Cardiac muscle cell (in vitro differentiated cells and primary cell): ENCODE data around the gene CD300A. TPM values are rescaled to one million over a fixed set of nuclear protein-coding genes. Genes with fewer than 3 reads are reported as not detected.

Source experiments
- DNase-seq, 2 donors: peaks; one replicate each; pipeline versions ENCODE4 v3.0.0 to v3.0.0-alpha.2; 2010 to 2017; ENCODE audit warnings: low read depth in 1 of 2, low spot score in 1 of 2
- H3K27ac ChIP-seq: fragments of 200-600 bp; sonication (generic); 2 replicates; pipeline ENCODE4 v1.5.1; 2016
- H3K27me3 ChIP-seq: fragments of 200-600 bp; sonication (generic); 2 replicates; pipeline ENCODE4 v1.6.0; 2016; ENCODE audit warnings: control low read depth
- H3K36me3 ChIP-seq: fragments of 200-600 bp; sonication (generic); 2 replicates; pipeline ENCODE4 v1.5.1; 2016; ENCODE audit warnings: control low read depth
- H3K4me1 ChIP-seq: fragments of 200-600 bp; sonication (generic); 2 replicates; pipeline ENCODE4 v1.8.1; 2017; ENCODE audit warnings: low read depth, mild to moderate bottlenecking, mixed run types
- H3K4me3 ChIP-seq: fragments of 200-600 bp; sonication (generic); 2 replicates; pipeline ENCODE4 v1.5.1; 2016; ENCODE audit warnings: mild to moderate bottlenecking
- H3K9me3 ChIP-seq: fragments of 200-600 bp; sonication (generic); 2 replicates; pipeline ENCODE4 v1.5.1; 2017; ENCODE audit warnings: low read depth, mild to moderate bottlenecking, control low read depth
- CTCF ChIP-seq: IDR thresholded peaks from 2 replicates; pipeline ENCODE4 v1.5.1; 2012; ENCODE audit warnings: low read depth, mild to moderate bottlenecking, low read length
- polyA plus RNA-seq: library from polyadenylated mRNA; unstranded; fragments of >200 nt; fragmentation: Nextera tagmentation; extraction: Ambion mirVana; gene quantifications from 2 replicates; pipeline ENCODE4 v1.2.1, GENCODE V29; 2016
- total RNA-seq: library from RNA; depleted of rRNA; stranded (reverse); fragments of >200 nt; gene quantifications from 2 replicates; pipeline ENCODE4 v1.2.3, GENCODE V29; 2016

CD300A gene
- total and polyA plus RNA-seq, 2 experiments from 2014 or later = 2.6 to 2.7 TPM

GRCh38 chr17:74508156-74508555, 41.7 kb downstream of the CD300A start:
- Histone ChIP-seq H3K27me3 (no peaks in the 10 kb centered on the region), H3K36me3 (no peaks in the 10 kb centered on the region), H3K4me1 (no peaks in the 10 kb centered on the region), H3K27ac (no peak overlapping the region), H3K4me3 (no peak overlapping the region), H3K9me3 (no peaks in the 10 kb centered on the region)
- DNase-seq = no peak
- no peak for TF ChIP-seq CTCF

GRCh38 chr17:74512036-74512435, 45.6 kb downstream of the CD300A start:
- H3K27ac ChIP-seq = no peak overlapping the region
- H3K36me3 ChIP-seq = no peaks in the 10 kb centered on the region
- H3K4me3 ChIP-seq = no peak overlapping the region
- no peaks in the 10 kb centered on the region for H3K27me3 ChIP-seq
- TF ChIP-seq CTCF = no peak
- H3K9me3 ChIP-seq = no peaks in the 10 kb centered on the region
- peak in 1 of 2 donors; percentile 50 for DNase-seq
- no peaks in the 10 kb centered on the region for H3K4me1 ChIP-seq

GRCh38 chr17:74512624-74513091, 46.2 kb downstream of the CD300A start:
- H3K36me3 ChIP-seq = no peaks in the 10 kb centered on the region
- no peak overlapping the region for H3K4me3 ChIP-seq
- no peak for TF ChIP-seq CTCF
- H3K27me3 ChIP-seq = no peaks in the 10 kb centered on the region
- H3K9me3 ChIP-seq = no peaks in the 10 kb centered on the region
- DNase-seq = peak; percentile 1 to 27
- H3K4me1 ChIP-seq = no peaks in the 10 kb centered on the region
- no peak overlapping the region for H3K27ac ChIP-seq

GRCh38 chr17:74513987-74514631, 47.7 kb downstream of the CD300A start:
- Histone ChIP-seq H3K27me3 (no peaks in the 10 kb centered on the region), H3K4me3 (no peak overlapping the region), H3K36me3 (no peaks in the 10 kb centered on the region), H3K27ac (no peak overlapping the region), H3K4me1 (no peaks in the 10 kb centered on the region), H3K9me3 (no peaks in the 10 kb centered on the region)
- no peak for TF ChIP-seq CTCF
- DNase-seq = peak; percentile 40 to 52

- Histone ChIP-seq H3K4me3 (no peak overlapping the region), H3K4me1 (no peaks in the 10 kb centered on the region), H3K27ac (no peak overlapping the region), H3K27me3 (no peaks in the 10 kb centered on the region), H3K9me3 (no peaks in the 10 kb centered on the region), H3K36me3 (no peaks in the 10 kb centered on the region)
- no peak for TF ChIP-seq CTCF
- peak in 1 of 2 donors; percentile 22 for DNase-seq
Observed at GRCh38 chr17:74514632-74515334, 48.3 kb downstream of the CD300A start.
